Lower leg skin (tissue), 4 donors: ENCODE results near the gene KISS1R. TPM values are rescaled to one million over a fixed set of nuclear protein-coding genes. Genes with fewer than 3 reads are reported as not detected.

Source experiments
- DNase-seq, 2 donors: peaks; one replicate each; pipeline ENCODE4 v3.0.0-alpha.2; 2019; ENCODE audit warnings: low spot score in 2 of 2
- H3K4me3 ChIP-seq: fragments of 200-600 bp; sonication (generic); 2 replicates; pipeline ENCODE4 v1.5.1; 2017; ENCODE audit warnings: mild to moderate bottlenecking, low read depth; ENCODE audit not compliant: poor library complexity, severe bottlenecking
- CTCF ChIP-seq, 3 donors: fragments of 450-650 bp; IDR thresholded peaks; one replicate each; pipeline ENCODE4 v1.5.1; 2016; ENCODE audit warnings: antibody characterized with exemption in 3 of 3, mild to moderate bottlenecking in 3 of 3, moderate library complexity in 2 of 3
- POLR2A ChIP-seq, 2 donors: fragments of 450-650 bp; IDR thresholded peaks; one replicate each; pipeline ENCODE4 v1.6.1; 2016 to 2017; ENCODE audit warnings: antibody characterized with exemption in 2 of 2, mild to moderate bottlenecking in 1 of 2, moderate library complexity in 1 of 2
- WGBS, 2 donors: methylation state at CpG; one replicate each; pipeline ENCODE4 v1.1.5; 2018; 5-methylcytosine and 5-hydroxymethylcytosine counted together
- intact Hi-C: fragments of 100-400 bp; cut with DNase I; formaldehyde crosslinking; loops from one replicate; pipeline ENCODE4 v1.15.0; 2023; ENCODE audit warnings: low total_unique reads
- total RNA-seq, 4 donors: library from RNA; depleted of rRNA; stranded (reverse); fragments of >200 nt; gene quantifications; one replicate each; pipeline ENCODE4 v1.1.0, GENCODE V29; 2016

KISS1R gene
- total RNA-seq, 4 donors from 2014 or later: 0.88 to 3.5 TPM; not detected in 2

GRCh38 chr19:960020-960419 lies 42.9 kb downstream of the KISS1R start:
- WGBS, 2 donors: 64 to 76% methylated on average over 11 to 12 of the region's 12 CpGs
- no peak for DNase-seq
- intact Hi-C loops: no loop called here

GRCh38 chr19:960601-960938 lies 43.4 kb downstream of the KISS1R start:
- no peak for DNase-seq
- 79 to 90% methylated on average over 7 to 8 of the region's 8 CpGs for WGBS, 2 donors
- intact Hi-C loops: no loop called here
- TF ChIP-seq CTCF (IDR thresholded peaks at IDR 0.05) (no peak), POLR2A (IDR thresholded peaks at IDR 0.05) (no peak)
- H3K4me3 ChIP-seq: no peak overlapping the region

More at GRCh38 chr19:960020-960419, 42.9 kb downstream of the KISS1R start:
- H3K4me3 ChIP-seq: no peak overlapping the region
- TF ChIP-seq CTCF (IDR thresholded peaks at IDR 0.05) (no peak), POLR2A (IDR thresholded peaks at IDR 0.05) (no peak)

GRCh38 chr19:961866-962620 lies 44.9 kb downstream of the KISS1R start:
- no peak for TF ChIP-seq POLR2A (IDR thresholded peaks at IDR 0.05)
- TF ChIP-seq CTCF (IDR thresholded peaks at IDR 0.05): no peak
- H3K4me3 ChIP-seq: no peak overlapping the region
- 69 to 73% methylated on average over 14 of the region's 14 CpGs for WGBS, 2 donors
- intact Hi-C loops: no loop called here
- no peak for DNase-seq

- H3K4me3 ChIP-seq: no peak overlapping the region
- no peak for DNase-seq
- TF ChIP-seq CTCF (IDR thresholded peaks at IDR 0.05): no peak
- TF ChIP-seq POLR2A (IDR thresholded peaks at IDR 0.05): no peak
- intact Hi-C loops: no loop called here
- WGBS, 2 donors: 88 to 90% methylated on average over 23 to 31 of the region's 31 CpGs
Observed at GRCh38 chr19:962683-963400, 45.7 kb downstream of the KISS1R start.

- TF ChIP-seq CTCF (IDR thresholded peaks at IDR 0.05) (no peak), POLR2A (IDR thresholded peaks at IDR 0.05) (no peak)
- intact Hi-C loops: no loop called here
- H3K4me3 ChIP-seq: no peak overlapping the region
- DNase-seq: no peak
- WGBS, 2 donors: 86 to 88% methylated on average over 11 of the region's 11 CpGs
Observed at GRCh38 chr19:963486-963951, 46.4 kb downstream of the KISS1R start.
